Stimulated activated CD8-positive, alpha-beta memory T cell treated with anti-CD3 and anti-CD28 coated beads, Interleukin-2, amount 100 ng/mL, for 1 hour (primary cell): ENCODE results near the gene HSPA2.
"Not testable (repeated sequence)": the region's sequence is repeated elsewhere in the genome, so short reads cannot be mapped to it uniquely, and the experiment has no call there.

ENCODE experiments used
- DNase-seq, 2 donors: peaks; one replicate each; pipeline ENCODE4 v3.0.0-alpha.2; 2020; ENCODE audit warnings: low read depth in 2 of 2

Gene HSPA2

DNA sequence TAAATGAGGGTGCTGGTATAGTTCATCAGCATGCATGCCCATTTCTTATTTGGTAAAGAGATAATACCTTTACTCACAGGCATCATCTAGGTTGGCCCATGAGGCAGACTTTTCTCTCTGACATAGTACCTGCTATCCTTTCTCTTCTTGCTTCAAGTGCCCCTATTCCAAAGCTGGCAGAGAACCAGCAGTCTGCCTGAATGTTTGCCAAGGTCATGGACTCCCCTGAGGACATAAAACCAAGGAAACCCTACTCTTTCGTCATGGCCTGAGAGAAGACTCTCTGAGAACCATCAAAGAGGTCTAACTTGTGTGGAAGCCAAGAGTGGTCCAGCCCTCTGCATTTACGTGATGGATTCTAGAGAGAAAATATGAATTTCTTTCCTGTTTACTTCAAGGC lies 21.1 kb downstream of the HSPA2 start:
- no peak for DNase-seq

DNA sequence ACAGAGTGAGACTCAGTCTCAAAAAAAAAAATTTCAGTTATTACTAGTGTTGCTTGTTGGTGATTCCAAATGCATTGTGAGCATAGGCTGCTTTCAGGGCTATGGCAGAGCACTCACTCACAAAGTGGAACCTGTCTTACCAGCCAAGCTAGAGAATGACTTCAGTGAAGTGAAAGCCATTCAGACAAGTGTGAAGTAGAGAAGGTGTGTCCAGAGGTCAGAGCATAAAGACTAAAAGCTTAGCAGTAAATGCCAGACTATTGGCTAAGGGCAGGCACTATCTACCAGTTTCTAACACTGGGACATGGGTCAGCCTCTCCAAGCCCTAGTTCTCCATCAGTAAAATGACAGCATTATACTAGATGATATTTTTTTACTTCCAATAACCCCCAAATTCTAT lies 21.9 kb downstream of the HSPA2 start:
- DNase-seq: no peak

DNA sequence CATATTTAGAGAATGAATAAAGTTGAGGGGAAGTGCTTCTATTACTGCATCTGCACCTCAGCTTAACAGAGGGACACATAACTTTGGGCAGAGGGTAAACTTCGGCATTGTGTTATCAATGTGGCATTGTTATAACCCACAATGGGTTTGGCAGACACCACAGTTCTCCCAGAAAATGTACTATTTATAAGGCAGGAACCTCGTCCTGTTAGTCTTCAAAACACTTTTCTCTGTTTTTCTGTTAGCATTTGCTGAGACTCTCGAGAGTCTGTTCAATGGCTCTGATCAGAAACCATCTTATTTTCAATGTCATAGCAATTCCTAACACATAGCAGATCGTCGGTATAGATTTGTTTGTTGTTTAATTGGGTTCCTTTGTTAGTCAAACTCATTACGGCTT lies 23.2 kb downstream of the HSPA2 start:
- no peak for DNase-seq

DNA sequence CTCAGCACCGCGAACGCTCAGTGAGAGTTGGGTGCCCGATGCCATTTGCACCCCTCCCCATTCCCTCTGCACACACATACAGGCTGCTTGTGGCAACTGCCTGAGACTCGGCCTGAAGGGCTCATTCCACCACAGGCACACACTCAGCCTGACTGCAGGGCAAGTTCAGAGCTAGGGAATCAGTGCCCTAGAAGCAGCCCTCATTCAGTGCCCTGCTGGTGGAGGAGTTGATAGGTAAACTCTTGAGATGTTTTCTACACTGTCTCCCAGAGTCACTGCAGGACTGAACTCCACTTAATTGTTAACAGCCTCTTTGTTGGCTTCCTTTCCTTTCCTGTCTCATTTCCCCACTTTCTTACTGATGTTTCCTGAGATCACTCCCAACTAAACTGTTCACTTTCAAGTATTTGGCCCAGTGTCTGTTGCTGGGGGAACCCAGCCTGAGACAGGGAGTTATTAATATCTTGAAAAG lies 26.1 kb downstream of the HSPA2 start:
- DNase-seq: no peak

DNA sequence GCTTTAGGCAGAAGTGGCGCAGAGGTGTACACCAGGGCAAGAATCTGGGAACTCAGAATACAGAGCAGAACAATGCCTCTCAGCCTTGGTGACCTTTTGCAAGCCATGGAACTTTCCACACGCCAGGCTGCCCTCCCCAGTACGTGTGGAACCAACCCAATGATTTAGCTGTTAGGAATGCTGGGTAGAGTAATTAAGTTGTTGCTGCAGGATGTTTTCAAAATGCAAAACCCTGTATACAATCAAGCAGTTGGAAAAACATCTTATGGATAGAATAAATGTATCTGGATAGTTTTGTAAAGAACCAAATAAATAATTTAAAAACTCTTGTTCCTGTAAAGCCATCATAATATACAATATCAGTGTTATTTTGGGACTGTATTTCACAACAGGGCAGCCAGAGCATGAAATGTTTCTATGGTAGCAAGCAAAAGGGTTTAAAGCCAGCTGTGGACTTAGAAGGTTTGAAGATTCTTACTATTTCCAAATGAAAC lies 28.6 kb downstream of the HSPA2 start:
- DNase-seq: no peak

DNA sequence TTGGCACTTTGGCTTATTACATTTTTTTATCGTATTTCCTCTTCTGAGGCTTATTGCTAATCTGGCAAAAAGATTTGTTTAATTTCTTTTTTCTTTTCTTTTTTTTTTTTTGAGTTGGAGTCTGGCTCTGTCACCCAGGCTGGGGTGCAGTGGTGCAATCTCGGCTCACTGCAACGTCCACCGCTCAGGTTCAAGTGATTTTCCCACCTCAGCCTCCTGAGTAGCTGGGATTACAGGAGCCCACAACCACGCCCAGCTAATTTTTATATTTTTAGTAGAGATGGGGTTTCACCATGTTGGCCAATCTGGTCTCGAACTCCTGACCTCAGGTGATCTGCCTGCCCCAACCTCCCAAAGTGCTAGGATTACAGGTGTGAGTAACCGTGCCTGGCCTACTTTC lies 29.1 kb downstream of the HSPA2 start:
- not testable (repeated sequence) for DNase-seq

DNA sequence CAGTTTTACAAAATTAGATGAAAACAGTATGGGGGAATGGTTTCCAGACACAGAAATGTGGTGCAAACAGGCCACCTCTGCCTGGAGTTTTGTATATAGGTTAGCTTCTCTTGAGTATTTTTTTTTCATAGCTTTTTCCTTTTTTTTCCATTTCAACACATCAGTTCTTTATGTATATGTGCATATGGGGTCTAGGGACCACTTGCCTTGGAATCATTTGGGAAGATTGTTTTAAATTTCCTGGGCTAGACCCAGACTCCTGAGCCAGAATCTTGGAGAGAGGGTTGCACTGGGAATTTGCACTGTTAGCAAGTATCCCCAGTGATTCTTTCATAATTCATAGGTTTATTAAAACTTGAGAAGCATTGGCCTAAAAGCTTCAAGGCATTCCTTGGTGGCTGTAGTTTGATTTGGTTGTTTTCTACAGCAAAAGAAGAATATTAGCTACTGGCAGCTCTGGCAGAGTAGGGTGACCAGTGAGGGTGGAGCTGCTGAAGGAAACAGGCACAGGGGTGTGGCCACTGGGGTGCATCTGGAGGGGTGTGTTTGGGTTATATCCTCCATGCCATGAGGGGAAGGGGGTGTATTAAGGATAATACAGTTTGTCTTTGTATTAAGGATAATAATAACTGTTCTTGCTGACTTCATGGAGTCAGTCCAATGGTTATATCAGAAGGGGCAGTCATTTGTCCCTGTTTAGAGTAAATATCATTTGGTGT lies 32.0 kb downstream of the HSPA2 start:
- no peak for DNase-seq

DNA sequence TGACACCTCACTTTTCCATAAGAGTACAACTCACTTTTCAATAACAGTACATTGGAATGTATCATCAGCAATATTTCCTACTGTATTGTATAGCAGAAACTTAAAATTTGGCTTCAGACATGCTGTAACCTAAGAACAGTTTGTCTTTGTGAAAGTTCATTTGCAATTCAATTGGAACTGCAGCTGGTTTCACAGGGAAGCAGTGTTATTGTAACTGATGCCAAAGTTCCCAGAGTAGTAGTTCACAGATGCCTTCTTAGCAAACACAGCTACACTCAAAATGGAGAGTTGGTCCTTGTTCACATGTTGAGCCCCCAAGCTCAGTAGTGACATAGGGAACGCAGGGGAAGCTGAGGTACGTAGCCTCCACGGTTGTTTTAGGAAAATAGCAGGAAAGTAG lies 32.6 kb downstream of the HSPA2 start:
- no peak for DNase-seq

DNA sequence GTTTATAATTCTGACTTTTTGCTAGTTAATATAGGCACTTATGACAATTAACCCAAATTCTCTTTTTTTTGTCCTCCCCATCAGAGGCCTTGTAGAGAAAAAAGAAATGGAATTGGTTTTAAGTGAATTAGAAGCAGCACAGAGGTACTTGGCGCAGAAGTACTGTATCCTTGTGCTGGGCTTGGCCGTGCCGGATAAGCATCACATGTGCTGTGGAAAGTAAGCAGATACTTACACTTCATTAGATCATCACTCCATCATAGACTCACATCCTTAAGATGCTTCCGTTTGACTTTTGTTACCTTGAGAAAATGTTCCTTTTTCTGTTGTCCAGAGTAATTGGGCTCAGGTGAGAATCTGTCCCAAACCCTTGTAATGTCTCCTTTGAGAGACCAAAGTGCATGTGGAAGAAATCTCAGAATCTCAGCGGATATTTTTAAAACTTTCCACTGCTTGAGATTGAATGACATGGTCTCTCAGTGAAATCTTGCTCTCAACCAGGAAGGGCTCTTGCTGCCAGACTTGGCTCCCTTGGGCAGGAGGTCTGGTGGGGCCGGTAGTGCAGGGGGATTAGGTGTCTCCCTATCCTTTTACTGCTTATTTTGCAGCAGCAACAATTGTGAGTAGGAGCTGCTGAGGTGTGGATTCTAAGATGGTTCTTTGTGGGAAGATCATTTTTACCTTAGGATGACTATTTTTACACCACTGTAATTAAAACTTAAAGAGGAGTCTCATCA lies 34.0 kb downstream of the HSPA2 start:
- no peak for DNase-seq

DNA sequence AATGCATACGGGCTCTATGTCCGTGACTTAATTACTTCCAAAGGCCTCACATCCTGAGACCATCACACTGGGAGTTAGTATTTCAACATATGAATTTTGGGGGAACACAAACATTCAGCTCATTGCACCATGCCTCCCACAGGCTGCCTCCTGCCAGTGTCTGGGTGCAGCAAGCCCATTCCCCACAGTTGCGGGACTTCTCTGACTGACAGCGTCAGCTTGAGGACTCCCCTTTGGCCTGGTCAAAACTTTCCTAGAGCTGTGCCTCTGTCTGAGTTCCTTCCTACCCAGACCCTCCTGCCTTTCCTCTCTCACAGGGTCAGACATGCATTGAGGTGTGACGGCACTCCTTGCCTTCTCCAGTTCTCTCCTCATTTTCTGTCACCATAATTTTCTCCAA lies 36.7 kb downstream of the HSPA2 start:
- no peak for DNase-seq

DNA sequence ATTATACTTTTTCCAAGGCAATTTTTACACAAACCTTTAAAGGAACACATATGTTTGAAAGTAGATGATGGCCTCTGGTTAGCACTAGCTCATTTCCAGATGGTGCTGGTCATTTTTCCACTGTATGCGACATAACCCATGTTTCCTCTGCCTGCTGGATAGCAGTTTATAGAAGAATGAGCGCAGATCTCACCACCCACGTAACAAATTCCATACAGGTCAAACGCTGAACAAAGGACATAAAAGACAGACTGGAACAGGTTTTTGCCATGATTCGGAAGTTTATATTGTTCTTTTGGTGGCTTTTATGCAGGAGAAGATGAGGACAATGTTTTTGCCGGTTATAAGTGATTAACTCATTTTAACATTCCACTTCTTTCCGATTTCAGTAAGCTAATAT lies 39.9 kb downstream of the HSPA2 start:
- no peak for DNase-seq

DNA sequence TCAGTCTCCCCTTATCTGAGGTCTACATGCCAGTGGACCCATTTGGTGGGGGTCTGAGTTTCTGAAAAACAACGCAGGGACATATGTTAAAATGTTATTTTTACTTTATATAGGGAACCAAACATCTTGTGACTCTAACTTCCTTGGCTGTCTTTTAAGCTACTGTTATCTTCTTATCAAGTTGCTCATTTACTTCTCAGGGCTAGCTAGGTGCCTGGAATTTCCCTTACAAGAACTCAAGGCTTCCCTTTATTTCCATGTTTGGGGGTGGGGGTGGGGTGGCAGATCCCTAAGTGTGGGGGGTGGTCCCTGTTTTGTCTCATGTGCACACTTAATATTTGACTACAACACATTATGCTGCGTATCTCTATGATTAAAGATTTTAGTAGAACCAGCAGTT lies 40.8 kb downstream of the HSPA2 start:
- no peak for DNase-seq

DNA sequence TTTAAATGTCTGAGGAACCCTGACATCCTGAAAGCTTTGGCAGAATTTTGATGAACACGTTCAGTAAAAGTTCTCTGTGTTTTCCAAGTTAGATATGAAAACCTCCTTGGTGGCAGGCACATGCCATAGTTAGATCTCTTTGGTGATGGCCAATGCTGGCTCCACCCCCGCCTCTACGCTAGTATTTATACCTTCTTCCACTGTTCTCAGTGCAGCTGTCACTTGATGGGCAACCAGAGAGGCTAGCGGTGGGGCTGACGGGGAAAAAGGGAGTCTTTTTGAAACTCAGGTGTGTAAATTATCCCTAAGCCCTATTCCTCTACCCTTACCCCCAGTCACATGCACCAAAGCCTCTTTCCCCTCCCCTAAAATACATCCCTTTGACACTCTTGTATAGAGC lies 41.3 kb downstream of the HSPA2 start:
- no peak for DNase-seq

DNA sequence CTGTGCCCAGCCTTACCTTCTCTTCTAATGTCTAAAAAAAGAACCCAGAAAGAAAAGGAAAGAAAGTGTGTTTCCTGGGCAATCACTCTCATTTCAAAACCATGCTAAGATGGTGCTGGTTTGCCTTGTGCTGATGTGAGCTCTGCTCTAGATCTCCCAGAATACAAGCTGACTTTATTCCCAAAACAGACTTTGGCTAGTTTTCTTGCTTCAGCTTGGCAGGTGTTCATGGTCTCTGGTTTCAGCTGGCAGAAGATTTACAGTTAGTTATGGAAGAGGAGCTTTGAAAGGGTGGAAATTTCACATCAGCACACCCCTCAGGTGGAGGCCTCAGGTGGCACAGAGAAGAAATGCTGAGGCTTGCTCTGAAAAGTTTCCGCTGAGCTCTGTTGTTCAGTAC lies 43.6 kb downstream of the HSPA2 start:
- DNase-seq: no peak

DNA sequence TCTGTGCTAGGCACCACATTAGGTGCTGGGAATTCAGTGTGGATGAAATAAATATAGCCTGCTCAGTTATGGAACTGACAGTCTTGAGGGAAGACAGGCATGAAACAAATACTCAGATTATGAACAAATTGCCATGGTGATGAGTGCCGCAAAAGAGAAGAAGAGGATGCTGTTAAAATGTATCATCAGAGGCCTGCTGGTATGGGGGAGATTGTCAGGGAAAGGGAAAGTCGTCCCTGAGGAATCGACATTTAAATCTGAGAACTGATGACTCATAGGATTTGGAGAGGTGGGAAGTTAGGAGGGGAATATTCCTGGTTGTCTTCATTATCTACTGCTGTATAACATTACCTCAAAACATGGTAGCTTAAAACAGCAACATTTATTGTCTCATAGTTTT lies 51.3 kb downstream of the HSPA2 start:
- no peak for DNase-seq
